HS-27A (cell line): ENCODE measurements around the gene TCP10L.
"Not testable (repeated sequence)": the region's sequence is repeated elsewhere in the genome, so short reads cannot be mapped to it uniquely, and the experiment has no call there.

Source experiments
- DNase-seq: peaks from one replicate; pipeline ENCODE4 v3.0.0-alpha.2; 2012; ENCODE audit warnings: low read depth, missing footprints

Gene TCP10L, protein sequence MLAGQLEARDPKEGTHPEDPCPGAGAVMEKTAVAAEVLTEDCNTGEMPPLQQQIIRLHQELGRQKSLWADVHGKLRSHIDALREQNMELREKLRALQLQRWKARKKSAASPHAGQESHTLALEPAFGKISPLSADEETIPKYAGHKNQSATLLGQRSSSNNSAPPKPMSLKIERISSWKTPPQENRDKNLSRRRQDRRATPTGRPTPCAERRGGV

DNA sequence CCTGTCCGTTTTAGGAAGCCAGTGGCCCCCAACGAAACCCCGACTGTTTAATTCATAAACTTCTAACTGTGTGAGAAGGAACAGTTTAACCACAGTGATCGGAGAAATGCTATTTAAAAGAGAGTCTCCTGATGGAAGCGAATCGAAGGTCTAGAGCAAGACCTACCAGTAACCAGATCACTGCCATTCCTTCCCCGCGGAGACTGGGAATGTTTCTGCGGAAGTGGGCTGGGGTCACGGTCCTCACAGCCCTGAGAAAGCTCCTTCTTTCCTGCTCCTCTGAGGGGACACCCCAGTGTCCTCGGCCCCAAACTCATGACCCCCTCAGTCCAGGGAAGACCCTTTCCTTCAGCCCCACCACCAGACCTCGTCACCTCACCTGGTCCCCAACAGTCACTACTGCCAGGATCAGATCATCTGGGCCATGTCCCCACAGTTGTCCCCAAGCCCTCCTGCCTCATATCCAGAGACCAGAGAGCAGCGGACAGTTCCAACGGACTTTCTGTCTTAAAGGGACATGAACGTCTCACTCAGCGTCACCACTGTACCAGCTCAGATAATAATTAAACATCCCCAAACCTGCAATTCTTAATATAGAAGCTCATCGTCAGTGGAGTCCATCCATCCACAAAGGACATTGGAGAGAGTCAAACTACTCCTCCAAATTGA, at the start of gene TCP10L:
Gene TCP10L, minus strand, starts transcription at position 482 of the 669 bp plus-strand sequence. CDS start 1,219 bp downstream, outside the sequence.
- DNase-seq: no peak

DNA sequence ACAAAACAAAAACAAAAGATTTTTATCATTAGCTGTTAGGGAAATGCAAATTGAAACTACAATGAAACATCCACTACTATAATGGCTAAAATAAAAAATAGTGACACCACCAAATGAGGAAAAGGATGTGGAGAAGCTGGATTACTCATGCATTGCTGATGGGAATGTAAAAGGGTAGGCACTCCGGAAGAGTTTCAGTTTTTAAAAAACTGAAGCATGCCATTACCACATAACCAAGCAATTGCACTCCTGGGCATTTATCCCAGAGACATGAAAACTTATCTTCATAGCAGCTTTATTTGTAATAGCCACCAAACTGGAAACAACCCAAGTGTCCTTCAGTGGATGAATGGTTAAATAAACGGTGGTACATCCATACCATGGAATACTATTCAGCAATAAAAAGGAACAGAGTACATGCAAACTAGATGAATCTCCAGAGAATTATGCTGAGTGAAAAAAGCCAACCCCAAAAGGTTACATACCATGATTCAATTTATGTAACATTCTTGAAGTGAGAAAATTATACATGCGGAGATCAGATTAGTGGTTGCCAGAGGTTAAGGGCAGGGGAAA, 41.4 kb upstream of the TCP10L start:
- no peak for DNase-seq

DNA sequence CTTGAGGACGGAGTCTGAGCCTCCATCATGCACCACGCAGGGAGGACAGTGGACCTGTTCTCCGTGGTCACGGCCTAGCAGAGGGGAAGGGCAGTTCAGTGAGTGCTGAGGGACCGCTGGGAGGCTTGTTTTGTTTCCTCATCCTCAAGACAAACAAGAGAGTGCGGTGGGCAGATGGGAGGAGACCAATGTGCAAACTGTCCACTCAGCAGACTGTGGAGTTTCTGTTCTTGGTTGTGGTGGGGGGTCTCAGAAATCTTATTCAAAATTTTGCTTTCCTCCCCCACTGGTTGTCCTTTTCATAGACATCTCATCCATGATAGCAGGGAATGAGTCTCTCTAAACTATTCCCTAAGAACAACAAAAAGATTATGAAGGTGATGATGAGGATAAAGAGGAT, 32.9 kb upstream of the TCP10L start:
- DNase-seq: not testable (repeated sequence)

DNA sequence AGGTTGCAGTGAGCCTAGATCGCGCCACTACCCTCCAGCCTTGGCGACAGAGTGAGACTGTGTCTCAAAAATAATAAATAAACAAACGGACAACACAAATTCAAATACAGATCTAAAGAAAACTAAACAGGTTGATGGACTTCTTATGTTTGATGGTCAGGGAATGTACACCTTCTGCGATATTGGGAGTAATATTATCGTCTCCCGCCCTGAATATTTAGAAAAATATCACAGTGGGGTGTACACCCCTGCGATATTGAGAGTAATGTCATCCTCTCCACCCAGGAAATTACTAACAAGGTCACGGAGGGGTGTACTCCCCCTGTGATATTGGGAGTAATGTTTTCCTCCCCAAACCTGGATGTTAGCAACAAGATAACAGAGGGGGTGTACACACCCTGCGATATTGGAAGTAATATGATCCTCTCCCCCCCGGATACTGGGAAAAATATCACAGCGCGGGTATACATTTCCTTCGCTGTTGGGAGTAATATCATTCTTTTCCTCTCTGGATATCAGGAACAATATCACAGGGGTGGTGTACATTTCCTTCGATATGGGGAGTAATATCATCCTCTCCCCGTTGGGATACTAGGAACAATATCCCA, 28.2 kb upstream of the TCP10L start:
- DNase-seq: no peak

DNA sequence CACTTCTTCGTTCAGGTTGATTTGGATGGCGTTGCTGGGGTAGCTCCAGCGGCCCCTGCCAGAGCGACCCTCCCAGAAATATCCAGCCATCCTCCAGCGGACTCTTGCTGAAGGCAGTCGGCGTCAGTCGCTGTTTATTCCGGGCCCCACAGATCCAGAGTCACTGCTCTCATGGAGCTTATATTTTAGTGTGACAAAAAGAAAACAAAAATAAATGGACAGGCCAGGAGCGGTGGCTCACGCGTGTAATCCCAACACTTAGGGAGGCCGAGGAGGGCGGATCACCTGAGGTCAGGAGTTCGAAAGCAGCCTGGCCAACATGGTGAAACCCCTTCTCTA, 27.6 kb upstream of the TCP10L start:
- no peak for DNase-seq

DNA sequence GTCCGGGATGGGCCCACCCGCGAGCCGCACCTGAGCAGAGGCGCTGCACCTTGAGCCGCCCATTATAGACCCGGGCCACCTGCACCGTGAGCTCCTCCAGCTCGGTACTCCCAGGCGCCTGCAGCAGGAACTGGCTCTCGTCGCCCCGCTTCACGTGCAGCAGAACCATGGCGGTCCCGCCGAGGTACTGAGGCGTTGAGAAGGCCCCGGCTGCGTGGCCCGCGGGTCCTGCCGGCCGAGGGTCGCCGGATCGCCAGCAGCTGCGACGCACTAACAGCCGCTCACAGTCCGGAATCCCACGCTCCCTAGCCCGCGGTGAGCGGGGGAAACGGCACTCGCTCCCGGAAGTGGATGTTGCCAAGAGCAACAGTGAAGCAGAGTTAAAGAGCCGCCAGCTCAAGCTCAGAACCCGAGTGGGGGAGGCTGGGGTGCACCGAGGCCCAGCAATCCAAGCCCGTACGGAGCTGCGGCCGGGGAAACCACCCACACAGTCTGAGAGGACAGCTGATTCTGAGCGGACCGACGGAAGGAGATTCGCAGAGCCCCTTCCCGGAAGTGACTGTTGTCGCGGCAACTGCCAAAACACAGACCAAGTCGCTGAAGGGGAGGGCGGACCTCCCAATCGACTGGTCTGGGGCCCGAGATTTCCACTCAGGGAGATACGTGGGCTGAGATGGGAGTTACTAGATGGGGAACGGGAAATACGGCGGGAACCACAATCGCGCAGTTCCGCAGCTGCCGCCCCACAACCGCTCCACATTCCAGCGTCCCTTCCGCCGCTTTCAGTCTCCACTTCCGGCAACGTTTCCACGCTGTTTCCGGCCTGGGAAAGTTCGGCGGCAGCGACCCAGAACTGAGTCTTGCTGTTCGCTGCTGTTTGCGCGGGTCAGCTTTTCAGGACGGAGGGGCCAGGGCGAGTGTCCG, 27.0 kb upstream of the TCP10L start, which contains the start of gene CFAP298:
Gene CFAP298, minus strand, starts transcription at position 303 of the 924 bp plus-strand sequence. Its CDS starts 134 bp downstream, at position 169.
- DNase-seq: peak; percentile 92

DNA sequence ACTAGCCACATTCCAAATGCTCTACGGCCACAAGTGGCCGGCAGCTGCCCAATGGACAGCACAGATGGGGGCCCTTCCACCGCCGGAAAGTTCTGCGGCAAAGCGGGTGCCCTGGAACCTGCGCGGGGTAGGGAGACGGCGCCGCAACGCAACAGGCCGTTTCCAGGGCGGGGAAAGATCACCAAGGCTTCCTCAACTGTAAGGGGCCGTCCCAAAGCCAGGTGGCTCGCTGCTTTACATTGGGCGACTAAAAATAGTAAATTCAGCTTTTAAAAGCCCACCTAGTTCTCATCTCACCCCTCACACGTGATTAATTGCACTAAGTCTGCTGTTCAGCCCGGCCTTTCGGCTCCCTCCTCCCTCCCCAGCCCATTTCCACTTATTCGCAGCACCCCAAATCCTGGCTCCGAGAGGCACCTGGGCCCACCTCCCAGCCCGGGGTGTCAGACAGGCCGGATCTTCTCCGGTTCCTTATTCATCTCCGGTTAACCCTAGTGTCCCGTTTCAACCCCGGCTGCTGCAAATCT, 26.2 kb upstream of the TCP10L start:
- no peak for DNase-seq

DNA sequence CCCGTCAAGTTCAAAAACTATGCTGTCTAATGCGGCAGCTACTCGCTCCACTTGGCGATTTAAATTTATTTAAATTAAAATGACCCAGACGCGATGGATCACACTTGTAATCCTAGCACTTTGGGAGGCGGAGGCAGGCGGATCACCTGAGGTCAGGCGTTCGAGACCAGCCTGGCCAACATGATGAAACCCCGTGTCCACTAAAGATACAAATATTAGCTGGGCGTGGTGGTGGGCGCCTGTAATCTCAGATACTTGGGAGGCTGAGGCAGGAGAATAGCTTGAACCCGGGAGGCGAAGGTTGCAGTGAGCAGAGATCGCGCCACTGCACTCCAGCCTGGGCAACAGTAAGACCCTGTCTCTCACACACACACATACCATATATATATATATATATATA, 25.6 kb upstream of the TCP10L start:
- not testable (repeated sequence) for DNase-seq

DNA sequence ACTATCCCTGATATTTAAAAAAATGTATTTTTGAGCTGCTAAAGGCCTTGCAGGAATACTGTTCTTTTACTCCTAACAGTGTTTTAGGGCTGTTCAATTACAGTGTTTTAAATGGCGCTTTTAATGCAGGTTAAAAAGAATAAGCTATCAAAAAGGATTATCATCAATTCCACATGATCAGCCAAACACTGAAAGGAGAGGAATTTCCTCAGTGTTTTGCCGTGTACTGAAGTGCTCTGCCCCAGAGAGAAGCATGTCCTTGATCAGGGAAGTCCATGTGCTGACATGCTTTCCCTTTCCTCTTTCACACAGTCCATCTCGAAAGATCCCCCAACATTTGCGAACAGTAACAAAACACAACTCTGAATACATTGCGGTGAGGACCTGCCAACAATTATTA, 23.5 kb upstream of the TCP10L start:
- no peak for DNase-seq

DNA sequence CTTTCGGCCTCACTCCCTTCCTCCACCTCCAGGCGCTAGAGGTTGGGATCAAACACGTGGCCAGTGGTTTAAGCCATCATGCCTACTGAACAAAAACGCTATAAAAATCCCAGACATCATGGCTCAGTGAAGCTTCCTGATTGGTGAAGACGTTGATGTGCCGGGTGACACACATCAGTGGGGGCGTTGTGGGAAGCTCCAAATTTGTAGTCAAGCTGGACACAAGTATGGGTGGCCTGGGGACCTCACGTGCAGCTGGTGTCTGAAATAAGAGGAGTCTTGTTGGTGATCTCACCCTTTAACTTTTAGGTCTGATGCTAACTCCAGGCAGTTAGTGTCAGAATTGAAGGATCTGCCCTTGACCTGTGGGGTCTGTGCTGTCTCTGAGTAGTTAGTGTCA, 20.1 kb upstream of the TCP10L start:
- DNase-seq: no peak

DNA sequence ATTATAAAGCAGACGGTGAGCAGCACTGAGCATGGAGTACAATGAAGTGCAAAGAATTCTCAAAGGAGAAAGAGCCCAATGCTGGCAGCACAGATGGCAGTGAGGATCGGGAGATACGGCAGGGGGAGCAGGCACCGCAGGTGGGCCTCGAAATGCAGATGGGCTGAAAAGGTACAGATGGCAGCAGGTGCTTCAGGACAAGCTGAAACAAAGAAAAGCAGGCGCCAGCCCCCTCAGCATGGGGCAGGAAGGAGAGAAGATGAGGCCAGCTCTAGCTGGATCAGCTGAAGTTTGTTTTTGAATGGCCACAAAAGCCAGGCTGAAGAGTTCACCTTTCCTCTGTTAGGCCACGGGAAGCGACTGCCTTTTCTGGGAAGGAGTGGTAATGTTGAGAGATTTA, 19.1 kb upstream of the TCP10L start:
- no peak for DNase-seq

DNA sequence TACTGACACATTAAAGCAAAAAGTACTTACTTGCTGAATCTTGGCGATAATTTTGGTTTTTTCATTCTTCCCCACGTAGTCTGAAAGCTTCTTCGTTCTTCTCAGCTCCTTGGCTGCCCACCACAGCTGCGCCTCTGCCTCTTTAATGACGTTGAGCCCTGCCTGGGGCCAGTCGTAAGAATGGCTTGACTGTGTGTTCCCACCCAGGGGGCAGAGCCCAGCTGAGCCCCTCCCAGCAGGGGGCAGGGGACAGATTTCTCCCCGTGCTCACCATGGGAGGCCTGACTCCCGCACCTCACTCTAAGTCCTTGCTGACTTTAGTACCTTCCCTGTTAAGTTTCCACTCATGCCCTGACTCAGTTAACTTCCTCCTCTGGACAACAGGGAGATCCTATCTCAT, 17.8 kb upstream of the TCP10L start:
- no peak for DNase-seq

DNA sequence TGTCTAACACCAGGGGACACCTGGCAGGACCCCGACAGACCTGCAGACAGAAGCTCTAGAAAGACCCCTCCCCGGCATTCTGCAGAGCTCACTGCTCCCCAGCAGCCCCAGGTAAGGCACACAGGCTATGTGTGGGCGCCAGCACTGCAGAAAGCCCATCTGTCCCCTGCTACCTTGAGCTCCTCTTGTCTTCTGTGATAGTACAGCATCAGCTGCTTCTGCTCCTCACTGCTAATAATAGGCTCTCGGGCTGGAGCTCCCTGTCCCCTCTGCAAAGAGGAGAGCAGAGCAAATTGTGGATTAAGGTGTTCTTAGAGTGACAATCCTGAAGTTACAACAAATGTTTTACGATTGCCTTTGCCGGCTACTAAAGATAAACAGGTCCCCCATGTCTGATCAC, 16.8 kb upstream of the TCP10L start:
- no peak for DNase-seq

DNA sequence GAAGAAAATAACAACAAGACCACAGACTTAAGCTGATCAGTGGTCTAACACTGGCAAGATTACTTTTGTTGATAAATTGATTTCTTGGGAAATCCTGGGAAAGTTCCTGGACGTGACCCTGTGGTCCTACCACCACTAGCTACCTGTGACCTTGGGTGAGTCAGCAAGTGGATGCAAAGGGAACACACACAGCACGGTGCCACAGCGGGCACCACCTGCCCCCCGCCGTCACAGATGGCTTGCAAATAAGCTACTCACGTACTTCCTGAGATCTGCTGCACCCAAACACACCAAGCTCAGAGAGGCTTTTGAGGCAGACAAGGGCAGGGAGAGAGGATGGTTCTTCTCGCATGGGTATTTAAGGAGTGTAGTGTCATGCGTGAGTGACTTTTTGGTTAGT, 14.2 kb upstream of the TCP10L start:
- DNase-seq: no peak

DNA sequence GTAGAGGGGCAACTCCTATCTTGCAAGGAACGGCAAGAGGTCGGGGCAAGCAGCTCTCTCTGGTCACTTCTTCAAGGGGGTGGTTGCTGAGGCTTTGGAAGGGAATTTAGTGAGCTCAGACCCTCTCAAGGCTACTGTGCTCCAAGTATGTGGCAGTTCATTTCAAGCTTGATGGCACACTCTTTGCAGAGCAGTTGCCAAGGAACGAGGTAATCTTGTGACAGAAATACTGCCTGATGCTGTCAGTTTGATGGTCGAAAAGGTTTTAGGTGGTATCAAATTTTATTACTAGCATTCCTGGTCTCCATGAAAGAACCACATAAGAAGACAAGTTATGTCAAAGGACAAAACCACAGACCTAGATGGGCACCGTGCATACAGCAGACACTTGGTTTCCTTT, 13.8 kb upstream of the TCP10L start:
- DNase-seq: no peak

DNA sequence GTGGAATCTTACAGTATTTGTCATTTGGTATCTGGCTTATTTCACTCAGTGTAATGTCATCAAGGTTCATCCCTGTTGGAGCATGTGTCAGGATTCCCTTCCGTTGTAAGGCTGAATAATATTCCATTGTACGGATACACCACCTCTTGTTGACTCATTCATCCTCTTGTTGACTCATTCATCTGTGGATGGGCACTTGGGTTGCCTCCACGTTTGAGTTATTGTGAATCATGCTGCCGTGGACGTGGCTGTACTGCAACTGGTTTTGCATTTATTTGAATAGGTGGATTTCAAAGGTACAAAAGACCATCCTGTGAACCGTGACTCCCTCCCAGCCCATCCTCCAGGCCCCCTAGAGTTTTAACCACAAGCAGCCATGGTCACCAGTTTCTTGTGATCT, 11.9 kb upstream of the TCP10L start:
- DNase-seq: peak; percentile 59

DNA sequence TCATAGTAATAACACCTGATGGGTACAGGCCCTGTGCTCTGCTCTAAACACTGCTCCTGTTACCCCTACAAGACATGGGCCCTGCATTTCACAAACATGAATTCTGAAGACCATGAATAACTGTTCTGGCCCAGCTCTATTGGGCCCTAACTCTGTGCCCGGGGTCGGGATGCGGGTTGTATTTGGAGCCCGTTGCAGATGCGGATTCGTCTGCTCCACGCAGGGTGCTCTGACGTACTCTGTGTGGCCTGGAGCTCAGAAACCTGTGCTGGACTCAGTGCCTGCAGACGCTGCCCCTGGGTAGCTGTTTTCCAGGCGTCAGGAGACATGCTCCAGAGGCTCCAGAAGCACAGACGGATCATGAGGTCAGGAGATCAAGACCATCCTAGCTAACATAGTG, 10.1 kb upstream of the TCP10L start:
- DNase-seq: no peak

DNA sequence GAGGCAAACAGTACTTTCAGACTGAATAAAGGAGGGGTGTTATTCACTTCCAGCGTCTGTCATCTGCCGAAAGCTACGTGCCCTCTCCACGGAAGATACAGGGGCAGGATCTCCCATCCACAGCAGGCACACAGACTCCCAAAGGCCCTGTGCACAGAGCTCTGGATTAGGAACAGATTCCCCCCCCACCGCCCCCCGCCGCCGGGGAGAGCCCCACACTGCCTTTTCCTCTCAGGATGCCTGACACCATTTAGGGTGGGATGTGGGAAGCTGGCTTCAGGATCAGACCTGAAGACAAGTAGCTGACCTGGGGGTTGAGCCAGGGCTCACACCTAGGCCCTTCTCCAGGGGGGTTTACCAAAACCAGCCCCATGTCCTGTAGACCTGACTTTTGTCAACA, 8.4 kb upstream of the TCP10L start:
- DNase-seq: no peak

DNA sequence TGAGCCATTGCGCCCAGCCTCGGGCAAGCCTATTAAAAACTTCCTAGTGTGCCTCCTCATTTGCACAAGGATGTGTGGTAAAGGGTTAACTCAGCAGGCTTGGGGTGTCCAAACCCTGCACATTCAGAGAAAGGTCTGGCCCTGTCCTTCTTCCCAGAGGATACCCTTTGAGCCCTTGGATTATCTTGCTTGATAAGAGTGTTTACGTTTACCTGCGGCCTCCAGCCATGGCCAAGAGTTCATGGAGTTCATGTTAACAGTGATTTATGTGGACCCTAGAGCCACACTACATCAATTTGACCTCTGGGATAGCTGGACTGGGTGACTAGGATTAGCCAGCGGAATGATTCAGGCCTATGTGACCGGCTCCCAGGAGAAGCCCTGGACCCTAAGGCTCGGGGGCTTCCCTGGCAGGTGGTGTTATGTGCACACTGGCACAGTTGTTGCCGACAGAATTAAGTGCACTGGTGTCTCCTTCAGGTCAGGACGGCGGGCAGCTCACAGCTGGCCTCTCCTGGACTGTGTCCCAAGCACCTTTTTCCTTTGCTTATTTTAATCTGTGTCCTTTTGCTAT, 7.7 kb upstream of the TCP10L start:
- no peak for DNase-seq

DNA sequence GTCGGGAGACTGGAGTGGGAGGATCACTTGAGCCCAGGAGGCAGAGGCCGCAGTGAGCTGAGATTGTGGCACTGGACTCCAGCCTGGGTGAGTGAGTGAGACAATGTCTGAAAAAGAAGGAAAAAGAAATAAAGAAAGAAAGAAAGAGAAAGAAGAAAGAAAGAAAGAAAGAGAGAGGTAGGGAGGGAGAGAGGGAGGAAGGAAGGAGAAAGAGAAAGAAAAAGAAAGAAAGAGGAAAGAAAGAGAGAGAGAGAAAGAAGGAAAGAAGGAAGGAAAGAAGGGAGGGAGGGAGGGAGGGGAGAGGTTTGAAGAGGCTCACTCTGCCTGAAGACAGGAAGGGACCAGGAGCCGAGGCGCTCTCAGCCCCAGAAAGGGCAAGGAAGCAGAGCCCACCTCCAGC, 4.8 kb upstream of the TCP10L start:
- no peak for DNase-seq

DNA sequence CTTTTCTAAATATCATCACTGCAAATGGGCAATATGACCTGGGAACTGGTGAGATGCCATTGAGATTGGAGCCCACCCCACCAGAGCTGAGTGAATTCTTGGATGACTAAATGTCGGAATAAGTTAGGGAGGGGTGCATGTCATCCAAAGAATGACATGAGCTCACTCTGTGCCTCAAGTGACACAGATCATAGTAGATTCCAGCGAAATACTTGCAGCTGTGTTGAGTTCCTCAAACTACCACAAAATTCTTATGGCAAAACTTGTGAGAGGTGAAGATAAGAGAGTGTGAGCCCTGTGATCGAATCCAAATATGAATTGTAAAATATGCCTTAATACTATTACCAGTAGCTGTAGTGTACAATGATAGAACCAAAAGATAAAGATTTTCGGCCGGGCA, 2.3 kb upstream of the TCP10L start:
- DNase-seq: no peak

DNA sequence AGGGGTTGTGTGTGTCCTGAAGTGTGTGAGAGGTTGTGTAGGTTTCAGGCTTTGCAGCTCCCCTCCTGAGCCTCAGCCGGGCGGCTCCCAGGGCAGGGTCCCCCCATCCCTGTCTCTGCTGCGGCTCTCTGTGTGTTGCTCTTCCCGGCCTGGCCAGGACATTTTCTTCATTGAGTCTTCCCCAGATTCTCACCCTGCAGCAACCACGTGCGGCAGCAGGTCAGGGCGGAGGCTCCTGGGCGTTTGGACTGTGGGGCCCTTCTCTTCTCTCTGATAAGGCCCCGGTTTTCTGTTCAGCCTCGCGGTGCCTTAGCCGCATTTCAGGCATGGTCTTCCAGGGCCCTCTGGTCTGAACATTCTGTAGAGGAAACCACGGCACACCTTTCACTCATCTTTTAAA, 1.8 kb upstream of the TCP10L start:
- DNase-seq: no peak
